Measurements from ENCODE around the gene TMEM259.

TMEM259 gene

GRCh38 chr19:1001538-1002166 lies 19.3 kb downstream of the TMEM259 start:
- TF ChIP-seq CTCF (IDR thresholded peaks at IDR 0.05; ENCODE audit: borderline replicate concordance, insufficient read depth, low read depth, low read length), result peak; percentile 90
- H3K4me3 ChIP-seq (ENCODE audit: low read depth, low read length), result no peak overlapping the region

GRCh38 chr19:1000591-1001537 lies 20.1 kb downstream of the TMEM259 start:
- H3K4me3 ChIP-seq (ENCODE audit: low read depth, low read length), result no peak overlapping the region
- no peak for TF ChIP-seq CTCF (IDR thresholded peaks at IDR 0.05; ENCODE audit: borderline replicate concordance, insufficient read depth, low read depth, low read length)

GRCh38 chr19:1000095-1000494 lies 20.8 kb downstream of the TMEM259 start, which contains the start of gene GRIN3B:
Gene GRIN3B, plus strand, starts transcription at chr19:1000419. Its CDS starts 19 bp downstream, at chr19:1000438.
- no peak within 1 kb of the TSS for H3K4me3 ChIP-seq (ENCODE audit: low read depth, low read length)
- peak; percentile 76 for TF ChIP-seq CTCF (IDR thresholded peaks at IDR 0.05; ENCODE audit: borderline replicate concordance, insufficient read depth, low read depth, low read length)

- no peak overlapping the region for H3K4me3 ChIP-seq (ENCODE audit: low read depth, low read length)
- TF ChIP-seq CTCF (IDR thresholded peaks at IDR 0.05; ENCODE audit: borderline replicate concordance, insufficient read depth, low read depth, low read length), result no peak
Observed at GRCh38 chr19:999379-999719, 21.6 kb downstream of the TMEM259 start.

- no peak overlapping the region for H3K4me3 ChIP-seq (ENCODE audit: low read depth, low read length)
- no peak for TF ChIP-seq CTCF (IDR thresholded peaks at IDR 0.05; ENCODE audit: borderline replicate concordance, insufficient read depth, low read depth, low read length)
Observed at GRCh38 chr19:998064-998463, 22.9 kb downstream of the TMEM259 start.

- no peak overlapping the region for H3K4me3 ChIP-seq (ENCODE audit: low read depth, low read length)
- no peak for TF ChIP-seq CTCF (IDR thresholded peaks at IDR 0.05; ENCODE audit: borderline replicate concordance, insufficient read depth, low read depth, low read length)
Observed at GRCh38 chr19:996051-996838, 24.7 kb downstream of the TMEM259 start.
